A549 (cell line): ENCODE data around the gene MAP7D2. TPM values are rescaled to one million over a fixed set of nuclear protein-coding genes. Genes with fewer than 3 reads are reported as not detected.

Experiments
- ATAC-seq, 2 experiments: fragments of 200-7000 bp in 1 of 2; fragments of >200 bp in 1 of 2; cut with Nextera tagmentation in 1 of 2; cut with Tn5 transposase in 1 of 2; 3 replicates each; pipeline versions ENCODE4 v1.8.0 to v1.9.1; 2018 to 2020; ENCODE audit warnings: mild to moderate bottlenecking in 1 of 2, moderate library complexity in 1 of 2
- CTCF ChIA-PET: fragments of 300-600 bp; sonication (Branson Sonifier 250); formaldehyde crosslinking; extraction: SDS; loops from one replicate; lab custom pipeline; 2021; ENCODE audit warnings: antibody characterized with exemption, inconsistent platforms; lab: Yijun Ruan, JAX
- POLR2A ChIA-PET: fragments of 350-600 bp; formaldehyde crosslinking; extraction: SDS; loops from one replicate; lab custom pipeline; 2021; ENCODE audit warnings: antibody characterized with exemption, inconsistent platforms; lab: Yijun Ruan, JAX
- DNase-seq, 2 experiments: peaks; one replicate each; pipeline versions ENCODE4 v3.0.0 to v3.0.0-alpha.2; 2011 to 2016; ENCODE audit warnings: low read depth in 1 of 2, low spot score in 1 of 2
- FAIRE-seq: peaks from 2 replicates; lab custom pipeline; 2011; peaks lifted over from hg19 to GRCh38; lab: Jason Lieb, UNC
- H3K27ac ChIP-seq, 2 experiments: fragments of >200 bp; sonication (Bioruptor Twin); formaldehyde crosslinking; 3 replicates each; pipeline ENCODE4 v1.5.1; 2016 to 2017
- H3K4me1 ChIP-seq: fragments of >200 bp; sonication (Bioruptor Twin); formaldehyde crosslinking; 3 replicates; pipeline ENCODE4 v1.6.1; 2016
- H3K4me2 ChIP-seq: fragments of >200 bp; sonication (Bioruptor Twin); formaldehyde crosslinking; 3 replicates; pipeline ENCODE4 v1.6.1; 2016
- H3K4me3 ChIP-seq: fragments of >200 bp; sonication (Bioruptor Twin); formaldehyde crosslinking; 3 replicates; pipeline ENCODE4 v1.5.1; 2016
- H3K9me3 ChIP-seq: fragments of >200 bp; sonication (Bioruptor Twin); formaldehyde crosslinking; 3 replicates; pipeline ENCODE4 v1.6.1; 2016
- BCL3 ChIP-seq: fragments of >200 bp; sonication (Bioruptor Twin); formaldehyde crosslinking; IDR thresholded peaks from 3 replicates; pipeline ENCODE4 v1.6.1; 2016
- BHLHE40 ChIP-seq: IDR thresholded peaks from 2 replicates; pipeline ENCODE4 v1.6.1; 2012; ENCODE audit warnings: low read depth, low read length, inconsistent platforms
- CHD4 ChIP-seq: fragments of 200-600 bp; sonication (generic); IDR thresholded peaks from 2 replicates; pipeline ENCODE4 v1.6.1; 2016; ENCODE audit warnings: antibody characterized with exemption, mild to moderate bottlenecking, borderline replicate concordance
- CTCF ChIP-seq: fragments of >200 bp; sonication (Bioruptor Twin); formaldehyde crosslinking; IDR thresholded peaks from 3 replicates; pipeline ENCODE4 v1.5.1; 2016
- ELK1 ChIP-seq: fragments of 150-350 bp; IDR thresholded peaks from 2 replicates; pipeline ENCODE4 v1.6.1; 2014; ENCODE audit warnings: low read depth, mild to moderate bottlenecking, low read length
- HDAC2 ChIP-seq: fragments of 200-600 bp; sonication (generic); IDR thresholded peaks from 2 replicates; pipeline ENCODE4 v1.6.1; 2016
- HEYL ChIP-seq: fragments of 250-450 bp; sonication (Bioruptor Pico); IDR thresholded peaks from 2 replicates; pipeline ENCODE4 v1.8.0; 2021; ENCODE audit warnings: mild to moderate bottlenecking, moderate library complexity
- JUN ChIP-seq, 2 experiments: fragments of >200 bp; sonication (Bioruptor Twin); formaldehyde crosslinking; IDR thresholded peaks; 2 replicates in 1 of 2; 3 replicates in 1 of 2; pipeline ENCODE4 v1.6.1; 2016 to 2017
- JUNB ChIP-seq: fragments of >200 bp; sonication (Bioruptor Twin); formaldehyde crosslinking; IDR thresholded peaks from 2 replicates; pipeline ENCODE4 v1.6.1; 2016
- KDM5A ChIP-seq: fragments of 200-600 bp; sonication (generic); IDR thresholded peaks from 2 replicates; pipeline ENCODE4 v1.6.1; 2016; ENCODE audit warnings: antibody characterized with exemption, mild to moderate bottlenecking
- MAX ChIP-seq: IDR thresholded peaks from 2 replicates; pipeline ENCODE4 v1.6.1; 2012
- MAZ ChIP-seq: fragments of 150-350 bp; IDR thresholded peaks from 2 replicates; pipeline ENCODE4 v1.6.1; 2014; ENCODE audit warnings: antibody characterized with exemption, low read depth, low read length, borderline replicate concordance
- MYC ChIP-seq: IDR thresholded peaks from 2 replicates; pipeline ENCODE4 v1.6.1; 2012; ENCODE audit warnings: mild to moderate bottlenecking, inconsistent platforms, low read length, improper control_type of control experiment, borderline replicate concordance
- NR3C1 ChIP-seq: fragments of >200 bp; sonication (Bioruptor Twin); formaldehyde crosslinking; IDR thresholded peaks from 3 replicates; pipeline ENCODE4 v1.6.1; 2017
- RAD21 ChIP-seq, 2 experiments: fragments of >200 bp in 1 of 2; sonication (Bioruptor Twin) in 1 of 2; formaldehyde crosslinking in 1 of 2; IDR thresholded peaks in 1 of 2; conservative IDR thresholded peaks in 1 of 2; 2 replicates in 1 of 2; 3 replicates in 1 of 2; pipeline ENCODE4 v1.6.1; 2012 to 2018; ENCODE audit warnings: inconsistent platforms in 1 of 2
- SMC3 ChIP-seq: fragments of >200 bp; sonication (Bioruptor Twin); formaldehyde crosslinking; IDR thresholded peaks from 3 replicates; pipeline ENCODE4 v1.6.1; 2018; ENCODE audit warnings: inconsistent platforms
- USF2 ChIP-seq: fragments of 450-650 bp; IDR thresholded peaks from 2 replicates; pipeline ENCODE4 v1.6.1; 2014; ENCODE audit warnings: antibody characterized with exemption
- ZFP36 ChIP-seq: fragments of 450-650 bp; IDR thresholded peaks from 2 replicates; pipeline ENCODE4 v1.6.1; 2014; ENCODE audit warnings: borderline replicate concordance; ENCODE audit not compliant: partially characterized antibody
- WGBS: methylation state at CpG from one replicate; pipeline ENCODE4 v1.1.6; 2017; ENCODE audit errors: missing lambda C conversion rate; 5-methylcytosine and 5-hydroxymethylcytosine counted together
- polyA plus RNA-seq, 4 experiments: library from polyadenylated mRNA; depleted of rRNA in 3 of 4; stranded (reverse); fragments of >200 nt; fragmentation: RNase III in 1 of 4; extraction: RNeasy Plus Mini Kit Qiagen cat#74134 plus additional on column Dnase treatment in 1 of 4; gene quantifications; 2 replicates in 3 of 4; 3 replicates in 1 of 4; pipeline ENCODE4 v1.2.3, GENCODE V29; 2011 to 2017

MAP7D2 gene
- polyA plus RNA-seq, 2 of the 4 experiments (the other 2 are of a cell fraction) = 9.4 to 11.6 TPM

- ATAC-seq (peak; percentile 95 to 98), DNase-seq (peak; percentile 85 to 90), FAIRE-seq (no peak)
- Histone ChIP-seq H3K27ac (peak within 1 kb of the TSS; percentile 90 to 97), H3K4me3 (peak within 1 kb of the TSS; percentile 76), H3K4me1 (peaks cover 20% of the 10 kb centered on the region; the same call in 2 of the 3 replicates), H3K9me3 (no peaks in the 10 kb centered on the region), H3K4me2 (peak within 1 kb of the TSS; percentile 85)
- ChIA-PET POLR2A (interaction anchor here (0.5 kb wide), 1 partner anchor 103 kb away, joined by 3 read pairs; the partner anchor contains the start of gene SH3KBP1), CTCF (interaction anchor here (0.6 to 1.9 kb wide), 9 partner anchors 11 to 609 kb away, joined by 3 to 19 read pairs (median 4); no protein-coding TSS in a partner anchor)
- WGBS = 0% methylated on average over 4 of the region's 103 CpGs
- peak; percentile 85 for TF ChIP-seq SMC3
- peak; percentile 32 to 70 for TF ChIP-seq RAD21 (conservative IDR thresholded peaks at IDR 0.05 in 1 of 2, IDR thresholded peaks at IDR 0.05 in 1 of 2)
- TF ChIP-seq JUN (IDR thresholded peaks at IDR 0.05) = peak in 1 of 2 experiments; percentile 64; a peak in 2 of 5 replicates
- TF ChIP-seq MYC = no peak
- TF ChIP-seq CTCF = peak; percentile 82
- TF ChIP-seq MAZ = peak; percentile 78; the same call in 1 of the 2 replicates
- no peak for TF ChIP-seq ZFP36
- 0 out of 3 replicates have a peak, but pooled peaks have one; percentile 52 for TF ChIP-seq BCL3
These were observed 126.0 kb downstream of the MAP7D2 start, which contains the start of gene BCLAF3 for GRCh38 chrX:19990556-19991349. TSS of gene BCLAF3 (minus strand) at chrX:19991061. CDS start at chrX:19970264, 20,797 bp downstream.

- ATAC-seq (peak; percentile 33 to 49), DNase-seq (peak in 1 of 2 experiments; percentile 10), FAIRE-seq (no peak)
- 3% methylated on average over 17 of the region's 25 CpGs for WGBS
- ChIA-PET CTCF (interaction anchor here (0.6 to 1.9 kb wide), 3 partner anchors 12 to 608 kb away, joined by 3 to 5 read pairs (median 4); no protein-coding TSS in a partner anchor), POLR2A (no interaction called here)
- Histone ChIP-seq H3K4me3 (peak overlapping the region; percentile 76), H3K4me2 (peak overlapping the region; percentile 85), H3K9me3 (peaks cover 1% of the 10 kb centered on the region; the same call in 1 of the 3 replicates), H3K4me1 (peaks cover 20% of the 10 kb centered on the region; the same call in 2 of the 3 replicates), H3K27ac (peak overlapping the region; percentile 90 to 97)
- TF ChIP-seq BCL3 (no peak), NR3C1 (no peak), USF2 (no peak), MAX (no peak), BHLHE40 (no peak), KDM5A (no peak), CHD4 (no peak), SMC3 (no peak), JUNB (no peak), HDAC2 (no peak), CTCF (no peak), ELK1 (no peak), HEYL (CRISPR knock-in tag) (no peak)
These were observed 126.6 kb downstream of the MAP7D2 start for GRCh38 chrX:19990151-19990555.
